Right atrium auricular region (tissue), 2 donors: ENCODE measurements around the gene TRMT1. TPM values are rescaled to one million over a fixed set of nuclear protein-coding genes. Genes with fewer than 3 reads are reported as not detected.

ENCODE experiments used
- DNase-seq: peaks from one replicate; pipeline ENCODE4 v3.0.0-alpha.2; 2019; ENCODE audit warnings: low spot score
- H3K27ac ChIP-seq, 2 donors: fragments of 200-600 bp; sonication (generic); 1 replicate in 1 of 2; 2 replicates in 1 of 2; pipeline ENCODE4 v1.5.1; 2016 to 2019
- H3K27me3 ChIP-seq, 2 donors: fragments of 200-600 bp; sonication (generic); one replicate each; pipeline versions ENCODE4 v1.5.1 to v1.6.0; 2017 to 2019
- H3K36me3 ChIP-seq: fragments of 200-600 bp; sonication (generic); one replicate; pipeline ENCODE4 v1.5.1; 2016
- H3K4me1 ChIP-seq, 2 donors: fragments of 200-600 bp; sonication (generic); one replicate each; pipeline versions ENCODE4 v1.5.1 to v1.6.0; 2017 to 2019
- H3K4me3 ChIP-seq, 2 donors: fragments of 200-600 bp; sonication (generic); 1 replicate in 1 of 2; 2 replicates in 1 of 2; pipeline ENCODE4 v1.5.1; 2017 to 2019; ENCODE audit warnings: mild to moderate bottlenecking in 1 of 2, moderate library complexity in 1 of 2
- H3K9me3 ChIP-seq, 2 donors: fragments of 200-600 bp; sonication (generic); one replicate each; pipeline ENCODE4 v1.5.1; 2019
- CTCF ChIP-seq, 2 donors: fragments of 200-600 bp; sonication (generic); IDR thresholded peaks; one replicate each; pipeline ENCODE4 v1.5.1; 2019; ENCODE audit warnings: antibody characterized with exemption in 2 of 2
- total RNA-seq, 2 donors: library from RNA; depleted of rRNA; stranded (reverse); fragments of >200 nt; gene quantifications; one replicate each; pipeline ENCODE4 v1.1.0, GENCODE V29; 2016

TRMT1 gene
- total RNA-seq, 2 donors from 2014 or later, result 13.6 to 15.0 TPM

- Histone ChIP-seq H3K9me3 (no peaks in the 10 kb centered on the region), H3K4me3 (no peak overlapping the region), H3K36me3 (no peaks in the 10 kb centered on the region), H3K27ac (no peak overlapping the region), H3K27me3 (no peaks in the 10 kb centered on the region), H3K4me1 (peaks cover 0 to 36% of the 10 kb centered on the region in 2 donors)
- no peak for DNase-seq
- no peak for TF ChIP-seq CTCF (IDR thresholded peaks at IDR 0.05)
Measured at GRCh38 chr19:13121551-13122274, 5.2 kb upstream of the TRMT1 start.

- Histone ChIP-seq H3K9me3 (no peaks in the 10 kb centered on the region), H3K27ac (no peak overlapping the region), H3K4me3 (no peak overlapping the region), H3K36me3 (no peaks in the 10 kb centered on the region), H3K4me1 (peaks cover 0 to 41% of the 10 kb centered on the region in 2 donors), H3K27me3 (no peaks in the 10 kb centered on the region)
- TF ChIP-seq CTCF (IDR thresholded peaks at IDR 0.05), result no peak
- DNase-seq, result no peak
Measured at GRCh38 chr19:13120817-13121216, 4.3 kb upstream of the TRMT1 start.

GRCh38 chr19:13120031-13120430 is 3.5 kb upstream of the TRMT1 start:
- no peak for DNase-seq
- no peaks in the 10 kb centered on the region for H3K9me3 ChIP-seq
- TF ChIP-seq CTCF (IDR thresholded peaks at IDR 0.05), result no peak
- no peaks in the 10 kb centered on the region for H3K27me3 ChIP-seq
- H3K4me3 ChIP-seq, result no peak overlapping the region
- H3K4me1 ChIP-seq, result peaks cover 0 to 48% of the 10 kb centered on the region in 2 donors
- H3K27ac ChIP-seq, result no peak overlapping the region
- H3K36me3 ChIP-seq, result no peaks in the 10 kb centered on the region

- Histone ChIP-seq H3K4me1 (peaks cover 0 to 48% of the 10 kb centered on the region in 2 donors), H3K9me3 (no peaks in the 10 kb centered on the region), H3K27ac (no peak overlapping the region), H3K4me3 (peak overlapping the region in 1 of 2 donors; percentile 99), H3K36me3 (no peaks in the 10 kb centered on the region), H3K27me3 (no peaks in the 10 kb centered on the region)
- no peak for DNase-seq
- TF ChIP-seq CTCF (IDR thresholded peaks at IDR 0.05), result no peak
Measured at GRCh38 chr19:13119627-13120026, 3.1 kb upstream of the TRMT1 start.

GRCh38 chr19:13118424-13119193 is 2.1 kb upstream of the TRMT1 start:
- Histone ChIP-seq H3K4me1 (peaks cover 0 to 48% of the 10 kb centered on the region in 2 donors), H3K4me3 (peak overlapping the region; percentile 95 to 99), H3K36me3 (peaks cover 1% of the 10 kb centered on the region), H3K9me3 (no peaks in the 10 kb centered on the region), H3K27ac (peak overlapping the region; percentile 53 to 66), H3K27me3 (no peaks in the 10 kb centered on the region)
- DNase-seq, result no peak
- TF ChIP-seq CTCF (IDR thresholded peaks at IDR 0.05), result no peak
